ENCODE results near the gene PCLO.

- no peak for TF ChIP-seq HMGXB4 (CRISPR knock-in tag; IDR thresholded peaks at IDR 0.05; ENCODE audit: borderline replicate concordance)
- TF ChIP-seq, protein P1, sequence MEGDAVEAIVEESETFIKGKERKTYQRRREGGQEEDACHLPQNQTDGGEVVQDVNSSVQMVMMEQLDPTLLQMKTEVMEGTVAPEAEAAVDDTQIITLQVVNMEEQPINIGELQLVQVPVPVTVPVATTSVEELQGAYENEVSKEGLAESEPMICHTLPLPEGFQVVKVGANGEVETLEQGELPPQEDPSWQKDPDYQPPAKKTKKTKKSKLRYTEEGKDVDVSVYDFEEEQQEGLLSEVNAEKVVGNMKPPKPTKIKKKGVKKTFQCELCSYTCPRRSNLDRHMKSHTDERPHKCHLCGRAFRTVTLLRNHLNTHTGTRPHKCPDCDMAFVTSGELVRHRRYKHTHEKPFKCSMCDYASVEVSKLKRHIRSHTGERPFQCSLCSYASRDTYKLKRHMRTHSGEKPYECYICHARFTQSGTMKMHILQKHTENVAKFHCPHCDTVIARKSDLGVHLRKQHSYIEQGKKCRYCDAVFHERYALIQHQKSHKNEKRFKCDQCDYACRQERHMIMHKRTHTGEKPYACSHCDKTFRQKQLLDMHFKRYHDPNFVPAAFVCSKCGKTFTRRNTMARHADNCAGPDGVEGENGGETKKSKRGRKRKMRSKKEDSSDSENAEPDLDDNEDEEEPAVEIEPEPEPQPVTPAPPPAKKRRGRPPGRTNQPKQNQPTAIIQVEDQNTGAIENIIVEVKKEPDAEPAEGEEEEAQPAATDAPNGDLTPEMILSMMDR (IDR thresholded peaks at IDR 0.05) = no peak
- TF ChIP-seq KDM1A (IDR thresholded peaks at IDR 0.05; ENCODE audit: low read depth) = no peak
- no peak for TF ChIP-seq POLR2A (IDR thresholded peaks at IDR 0.05; ENCODE audit: low read length)
Observed at GRCh38 chr7:82980130-82980788, 182.4 kb downstream of the PCLO start.

Data from A549 (cell line).